ENCODE data around the gene RNF223. TPM values are rescaled to one million over a fixed set of nuclear protein-coding genes. Genes with fewer than 3 reads are reported as not detected.

The RNF223 gene
- polyA plus RNA-seq, 1 donor (not counting 4 experiments of a cell fraction or from before 2014, with no cell fraction given): 0.22 TPM

GRCh38 chr1:1088801-1089680 is 14.9 kb upstream of the RNF223 start:
- Histone ChIP-seq H3K9me3 (ENCODE audit: control insufficient read depth, low read depth, low read length) (no peaks in the 10 kb centered on the region), H3K9ac (ENCODE audit: control insufficient read depth, extremely low read depth, insufficient read depth, low read length) (no peak overlapping the region), H3K79me2 (ENCODE audit: control insufficient read depth, insufficient read depth, low read length) (no peaks in the 10 kb centered on the region), H4K20me1 (ENCODE audit: control insufficient read depth, extremely low read depth, insufficient read depth, low read length) (no peaks in the 10 kb centered on the region), H3K4me1 (ENCODE audit: control insufficient read depth, extremely low read depth, insufficient read depth, low read length) (no peaks in the 10 kb centered on the region), H3K4me2 (ENCODE audit: control insufficient read depth, extremely low read depth, insufficient read depth, low read depth, low read length) (no peak overlapping the region), H2AFZ (ENCODE audit: control insufficient read depth, low read length) (no peak overlapping the region), H3K4me3 (ENCODE audit: control insufficient read depth in 2 of 3, extremely low read depth in 1 of 3, insufficient read depth in 2 of 3, low read depth in 1 of 3, low read length in 3 of 3) (no peak overlapping the region), H3K9me1 (ENCODE audit: control insufficient read depth, extremely low read depth, insufficient read depth, low read length) (no peaks in the 10 kb centered on the region), H3K27me3 (ENCODE audit: control insufficient read depth, extremely low read depth, insufficient read depth, low read length) (no peaks in the 10 kb centered on the region), H3K36me3 (ENCODE audit: control insufficient read depth in 2 of 2, extremely low read depth in 1 of 2, insufficient read depth in 2 of 2, low read length in 2 of 2) (no peaks in the 10 kb centered on the region), H3K27ac (ENCODE audit: control insufficient read depth, insufficient read depth, low read length) (no peak overlapping the region)
- dilution Hi-C loops (cut with MboI; ENCODE audit: extremely low pct_ligation_motif_present, low sequenced_read_pairs): no loop called here
- DNase-seq (ENCODE audit: low read depth, low spot score): no peak
- no peak for FAIRE-seq
- TF ChIP-seq EZH2 (IDR thresholded peaks at IDR 0.05; ENCODE audit: low read length) (no peak), CTCF (optimal IDR thresholded peaks at IDR 0.05 in 1 of 3, IDR thresholded peaks at IDR 0.05 in 1 of 3, conservative IDR thresholded peaks at IDR 0.05 in 1 of 3; ENCODE audit: extremely low read depth in 1 of 3, insufficient read depth in 2 of 3, low read length in 3 of 3) (no peak)

- TF ChIP-seq EZH2 (IDR thresholded peaks at IDR 0.05; ENCODE audit: low read length) (no peak), CTCF (optimal IDR thresholded peaks at IDR 0.05 in 1 of 3, IDR thresholded peaks at IDR 0.05 in 1 of 3, conservative IDR thresholded peaks at IDR 0.05 in 1 of 3; ENCODE audit: extremely low read depth in 1 of 3, insufficient read depth in 2 of 3, low read length in 3 of 3) (no peak)
- no peak overlapping the region for H3K4me3 ChIP-seq (ENCODE audit: control insufficient read depth in 2 of 3, extremely low read depth in 1 of 3, insufficient read depth in 2 of 3, low read depth in 1 of 3, low read length in 3 of 3)
- DNase-seq (ENCODE audit: low read depth, low spot score) (no peak), FAIRE-seq (no peak)
- no peak overlapping the region for H3K4me2 ChIP-seq (ENCODE audit: control insufficient read depth, extremely low read depth, insufficient read depth, low read depth, low read length)
- dilution Hi-C loops (cut with MboI; ENCODE audit: extremely low pct_ligation_motif_present, low sequenced_read_pairs): no loop called here
- H4K20me1 ChIP-seq (ENCODE audit: control insufficient read depth, extremely low read depth, insufficient read depth, low read length): no peaks in the 10 kb centered on the region
- no peaks in the 10 kb centered on the region for H3K4me1 ChIP-seq (ENCODE audit: control insufficient read depth, extremely low read depth, insufficient read depth, low read length)
- peaks cover 0 to 2% of the 10 kb centered on the region in 2 experiments for H3K36me3 ChIP-seq (ENCODE audit: control insufficient read depth in 2 of 2, extremely low read depth in 1 of 2, insufficient read depth in 2 of 2, low read length in 2 of 2)
- no peak overlapping the region for H3K27ac ChIP-seq (ENCODE audit: control insufficient read depth, insufficient read depth, low read length)
- H3K9me1 ChIP-seq (ENCODE audit: control insufficient read depth, extremely low read depth, insufficient read depth, low read length): no peaks in the 10 kb centered on the region
- H3K79me2 ChIP-seq (ENCODE audit: control insufficient read depth, insufficient read depth, low read length): no peaks in the 10 kb centered on the region
- H3K9me3 ChIP-seq (ENCODE audit: control insufficient read depth, low read depth, low read length): no peaks in the 10 kb centered on the region
- no peak overlapping the region for H3K9ac ChIP-seq (ENCODE audit: control insufficient read depth, extremely low read depth, insufficient read depth, low read length)
- no peak overlapping the region for H2AFZ ChIP-seq (ENCODE audit: control insufficient read depth, low read length)
- H3K27me3 ChIP-seq (ENCODE audit: control insufficient read depth, extremely low read depth, insufficient read depth, low read length): no peaks in the 10 kb centered on the region
Observed at GRCh38 chr1:1088029-1088800, 14.1 kb upstream of the RNF223 start.
